ENCODE measurements around the gene PRKAG2.

Gene PRKAG2

DNA sequence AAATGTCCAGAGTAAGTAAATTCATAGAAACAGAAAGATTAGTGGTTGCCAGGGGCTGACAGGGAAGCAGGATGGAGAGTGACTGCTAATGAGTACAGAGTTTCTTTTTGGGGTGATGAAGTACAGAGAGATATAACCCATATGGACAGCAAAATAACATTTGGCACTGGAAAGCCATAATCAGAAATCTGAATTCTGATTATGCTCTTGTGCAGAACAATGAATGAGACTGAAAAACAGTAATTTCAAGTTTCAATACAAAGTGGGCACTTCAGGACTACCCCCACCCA, 361.7 kb downstream of the PRKAG2 start:
- no peak for DNase-seq
- TF ChIP-seq, protein P1, sequence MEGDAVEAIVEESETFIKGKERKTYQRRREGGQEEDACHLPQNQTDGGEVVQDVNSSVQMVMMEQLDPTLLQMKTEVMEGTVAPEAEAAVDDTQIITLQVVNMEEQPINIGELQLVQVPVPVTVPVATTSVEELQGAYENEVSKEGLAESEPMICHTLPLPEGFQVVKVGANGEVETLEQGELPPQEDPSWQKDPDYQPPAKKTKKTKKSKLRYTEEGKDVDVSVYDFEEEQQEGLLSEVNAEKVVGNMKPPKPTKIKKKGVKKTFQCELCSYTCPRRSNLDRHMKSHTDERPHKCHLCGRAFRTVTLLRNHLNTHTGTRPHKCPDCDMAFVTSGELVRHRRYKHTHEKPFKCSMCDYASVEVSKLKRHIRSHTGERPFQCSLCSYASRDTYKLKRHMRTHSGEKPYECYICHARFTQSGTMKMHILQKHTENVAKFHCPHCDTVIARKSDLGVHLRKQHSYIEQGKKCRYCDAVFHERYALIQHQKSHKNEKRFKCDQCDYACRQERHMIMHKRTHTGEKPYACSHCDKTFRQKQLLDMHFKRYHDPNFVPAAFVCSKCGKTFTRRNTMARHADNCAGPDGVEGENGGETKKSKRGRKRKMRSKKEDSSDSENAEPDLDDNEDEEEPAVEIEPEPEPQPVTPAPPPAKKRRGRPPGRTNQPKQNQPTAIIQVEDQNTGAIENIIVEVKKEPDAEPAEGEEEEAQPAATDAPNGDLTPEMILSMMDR (IDR thresholded peaks at IDR 0.05; ENCODE audit: low read depth, low read length) = no peak
- H3K4me1 ChIP-seq = no peaks in the 10 kb centered on the region
- H3K9me3 ChIP-seq = peaks cover 1% of the 10 kb centered on the region; the same call in 1 of the 2 replicates
- H3K27me3 ChIP-seq = no peaks in the 10 kb centered on the region
- peaks cover 5% of the 10 kb centered on the region for H3K36me3 ChIP-seq
- H3K4me3 ChIP-seq (ENCODE audit: low read depth, low read length) = no peak overlapping the region

DNA sequence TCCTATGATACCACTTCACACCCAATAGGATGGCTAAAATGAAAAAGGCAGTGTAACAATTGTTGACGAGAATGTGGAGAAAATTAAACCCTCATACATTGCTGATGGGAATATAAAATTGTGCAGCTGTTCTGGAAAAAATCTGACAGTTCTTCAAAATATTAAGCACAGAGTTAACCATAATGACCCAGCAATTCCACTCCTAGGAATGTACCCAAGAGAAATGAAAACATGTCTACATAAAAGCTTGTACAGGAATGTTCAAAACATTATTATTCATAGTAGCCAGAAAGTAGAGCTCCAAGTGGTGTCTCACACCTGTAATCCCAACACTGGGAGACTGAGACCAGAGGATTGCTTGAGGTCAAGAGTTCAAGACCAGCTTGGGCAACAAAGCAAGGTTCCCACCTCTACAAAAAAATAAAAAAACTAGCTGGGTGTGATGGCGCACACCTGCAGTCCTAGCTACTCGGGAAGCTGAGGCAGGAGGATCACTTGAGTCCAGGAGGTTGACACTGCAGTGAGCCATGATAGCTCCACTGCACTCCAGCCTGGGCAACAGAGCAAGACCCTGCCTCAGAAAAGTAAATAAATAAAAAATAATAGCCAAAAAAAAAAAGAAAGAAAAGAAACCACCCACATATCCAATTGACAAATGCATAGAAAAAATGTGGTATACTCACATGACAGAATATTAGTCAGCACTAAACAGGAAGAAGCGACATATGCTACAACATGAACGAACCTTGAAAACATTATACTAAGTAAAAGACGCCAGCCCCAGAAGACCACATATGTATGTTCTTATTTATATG, 362.2 kb downstream of the PRKAG2 start:
- H3K4me3 ChIP-seq (ENCODE audit: low read depth, low read length) = no peak overlapping the region

DNA sequence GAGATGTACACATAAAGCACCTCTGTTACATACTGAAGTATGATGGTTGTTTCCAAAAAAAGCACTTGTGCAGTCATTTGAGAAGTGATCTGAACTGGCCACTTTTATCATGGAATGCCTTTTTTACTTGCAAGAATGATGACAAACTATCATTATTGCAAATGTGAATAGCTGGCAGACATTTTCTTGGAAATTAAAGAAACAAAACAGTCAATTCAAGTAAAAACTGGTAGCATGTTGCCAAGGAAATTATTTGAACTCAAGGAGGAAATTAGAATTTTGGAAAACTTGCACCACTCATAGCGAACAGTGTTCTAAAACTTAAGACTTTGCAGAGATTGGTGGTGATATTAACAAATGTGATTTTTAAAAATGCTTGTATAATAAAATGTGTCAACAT, 363.8 kb downstream of the PRKAG2 start:
- Histone ChIP-seq H3K27me3 (no peaks in the 10 kb centered on the region), H3K4me3 (ENCODE audit: low read depth, low read length) (no peak overlapping the region), H3K9me3 (no peaks in the 10 kb centered on the region), H3K36me3 (no peaks in the 10 kb centered on the region; the same call in 1 of the 2 replicates), H3K4me1 (no peaks in the 10 kb centered on the region)
- TF ChIP-seq, protein P1 (IDR thresholded peaks at IDR 0.05; ENCODE audit: low read depth, low read length) = no peak
- DNase-seq = no peak

More for the DNA sequence above, 362.2 kb downstream of the PRKAG2 start:
- peaks cover 5% of the 10 kb centered on the region for H3K36me3 ChIP-seq
- DNase-seq = no peak
- H3K4me1 ChIP-seq = no peaks in the 10 kb centered on the region
- no peaks in the 10 kb centered on the region for H3K27me3 ChIP-seq
- TF ChIP-seq, protein P1 (IDR thresholded peaks at IDR 0.05; ENCODE audit: low read depth, low read length) = no peak
- no peaks in the 10 kb centered on the region for H3K9me3 ChIP-seq

DNA sequence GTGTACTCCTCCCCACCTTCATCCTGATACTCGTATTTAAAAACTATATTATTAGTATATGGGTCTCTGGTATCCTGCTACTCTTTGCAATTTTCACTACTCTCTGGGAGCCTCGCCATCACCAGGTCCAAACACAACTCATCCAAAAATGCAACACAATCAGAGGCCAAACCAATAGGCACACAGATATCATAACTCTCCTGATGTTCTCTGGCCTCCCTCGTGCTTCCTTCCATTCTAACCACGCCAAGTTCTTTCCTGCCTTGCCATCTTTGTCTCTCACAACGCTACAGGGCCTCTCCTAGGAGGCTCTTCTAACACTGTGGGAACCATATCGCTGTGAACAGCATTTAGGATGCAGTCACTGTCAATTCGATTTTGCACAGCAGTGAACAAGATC, 364.6 kb downstream of the PRKAG2 start:
- Histone ChIP-seq H3K36me3 (no peaks in the 10 kb centered on the region; the same call in 1 of the 2 replicates), H3K27me3 (no peaks in the 10 kb centered on the region), H3K4me1 (no peaks in the 10 kb centered on the region), H3K9me3 (no peaks in the 10 kb centered on the region), H3K4me3 (ENCODE audit: low read depth, low read length) (no peak overlapping the region)
- DNase-seq = no peak
- TF ChIP-seq, protein P1 (IDR thresholded peaks at IDR 0.05; ENCODE audit: low read depth, low read length) = no peak

DNA sequence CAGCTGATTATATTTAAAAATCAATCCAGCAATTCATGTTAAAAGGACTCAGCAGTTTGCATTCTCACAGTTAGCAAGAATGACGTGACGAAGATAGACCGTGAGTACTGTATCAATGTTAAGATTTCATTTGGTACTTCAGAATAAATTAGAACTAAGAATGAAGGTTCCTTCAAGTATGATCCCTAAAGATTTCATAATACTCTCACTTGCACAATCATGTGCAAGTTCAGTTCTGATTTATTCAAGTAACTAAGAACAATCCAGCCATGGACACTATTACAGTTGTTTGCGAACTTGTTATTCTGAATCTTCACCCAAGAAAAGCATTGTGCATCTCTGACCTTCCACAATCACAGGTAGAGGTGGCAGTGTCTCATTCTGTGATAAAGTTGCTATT, 365.0 kb downstream of the PRKAG2 start:
- H3K27me3 ChIP-seq = no peaks in the 10 kb centered on the region
- H3K4me1 ChIP-seq = no peaks in the 10 kb centered on the region
- no peak for DNase-seq
- peaks cover under 1% of the 10 kb centered on the region; the same call in 1 of the 2 replicates for H3K36me3 ChIP-seq
- TF ChIP-seq, protein P1 (IDR thresholded peaks at IDR 0.05; ENCODE audit: low read depth, low read length) = no peak
- no peak overlapping the region for H3K4me3 ChIP-seq (ENCODE audit: low read depth, low read length)
- no peaks in the 10 kb centered on the region for H3K9me3 ChIP-seq

DNA sequence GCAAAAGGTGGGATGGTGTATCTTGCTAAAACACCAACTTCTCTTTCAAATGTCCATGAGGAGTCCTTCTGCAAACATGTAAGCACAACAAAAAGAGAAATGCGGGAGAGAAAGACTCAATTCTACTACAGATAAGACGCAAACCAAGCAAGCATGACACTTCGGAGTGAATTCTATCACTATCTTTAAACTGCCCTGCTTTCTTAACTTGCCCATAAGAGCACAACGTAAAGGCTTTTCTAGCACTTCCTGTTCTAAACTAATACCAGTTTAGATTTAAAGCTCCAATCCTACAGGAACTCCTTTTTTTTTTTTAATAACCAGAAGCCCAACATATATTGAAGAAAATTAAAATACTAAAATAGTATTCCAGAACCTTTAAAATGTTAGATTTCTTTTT, 365.6 kb downstream of the PRKAG2 start:
- TF ChIP-seq, protein P1 (IDR thresholded peaks at IDR 0.05; ENCODE audit: low read depth, low read length) = no peak
- no peaks in the 10 kb centered on the region for H3K27me3 ChIP-seq
- no peaks in the 10 kb centered on the region for H3K9me3 ChIP-seq
- H3K4me1 ChIP-seq = no peaks in the 10 kb centered on the region
- H3K4me3 ChIP-seq (ENCODE audit: low read depth, low read length) = no peak overlapping the region
- H3K36me3 ChIP-seq = peaks cover 5% of the 10 kb centered on the region; the same call in 1 of the 2 replicates
- no peak for DNase-seq

Measured in BE2C (cell line).